Endothelial cell (in vitro differentiated cells): ENCODE data around the gene KIAA1191. TPM values are rescaled to one million over a fixed set of nuclear protein-coding genes. Genes with fewer than 3 reads are reported as not detected.
A peak's percentile ranks its signal among the peaks of the same experiment; 100 is the strongest.

Source experiments
- DNase-seq: peaks from one replicate; pipeline ENCODE4 v3.0.0; 2021; ENCODE audit warnings: low spot score
- H3K27ac Mint-ChIP-seq: one replicate; pipeline ENCODE4 v1.8.0; 2021; ENCODE audit warnings: mixed read lengths, inconsistent platforms; ENCODE audit not compliant: unreplicated experiment
- H3K27me3 Mint-ChIP-seq: one replicate; pipeline ENCODE4 v1.8.0; 2021; ENCODE audit warnings: mild to moderate bottlenecking, moderate library complexity, mixed read lengths, inconsistent platforms; ENCODE audit not compliant: unreplicated experiment
- H3K36me3 Mint-ChIP-seq: one replicate; pipeline ENCODE4 v1.8.0; 2021; ENCODE audit warnings: mild to moderate bottlenecking, low read depth, mixed read lengths, inconsistent platforms; ENCODE audit not compliant: unreplicated experiment
- H3K4me1 Mint-ChIP-seq: one replicate; pipeline ENCODE4 v1.8.0; 2021; ENCODE audit warnings: mild to moderate bottlenecking, mixed read lengths, inconsistent platforms; ENCODE audit not compliant: unreplicated experiment
- H3K4me3 Mint-ChIP-seq: one replicate; pipeline ENCODE4 v1.8.0; 2021; ENCODE audit warnings: mild to moderate bottlenecking, mixed read lengths, inconsistent platforms; ENCODE audit not compliant: unreplicated experiment
- H3K9me3 Mint-ChIP-seq: one replicate; pipeline ENCODE4 v1.8.0; 2021; ENCODE audit warnings: mixed read lengths, inconsistent platforms; ENCODE audit not compliant: unreplicated experiment
- CTCF ChIP-seq: fragments of 200-600 bp; sonication (generic); IDR thresholded peaks from one replicate; pipeline ENCODE4 v1.5.0; 2021; ENCODE audit warnings: antibody characterized with exemption; ENCODE audit not compliant: unreplicated experiment
- total RNA-seq: library from RNA; stranded (reverse); fragmentation: NEBNext Ultra II Directional; extraction: Animal tissue kit (Norgen Biotek cat#: 25700); gene quantifications from one replicate; pipeline ENCODE4 v1.2.1, GENCODE V29; 2021; ENCODE audit not compliant: unreplicated experiment

The KIAA1191 gene
- total RNA-seq, 1 donor from 2014 or later, result 122 TPM

- Mint-ChIP-seq H3K4me1 (no peaks in the 10 kb centered on the region), H3K4me3 (no peak overlapping the region), H3K36me3 (peaks cover 23% of the 10 kb centered on the region), H3K27me3 (no peaks in the 10 kb centered on the region), H3K27ac (no peak overlapping the region), H3K9me3 (no peaks in the 10 kb centered on the region)
- DNase-seq, result no peak
- TF ChIP-seq CTCF, result no peak
Measured at GRCh38 chr5:176407456-176408251, 46.1 kb upstream of the KIAA1191 start.

GRCh38 chr5:176406436-176407052 is 45.0 kb upstream of the KIAA1191 start:
- Mint-ChIP-seq H3K9me3 (no peaks in the 10 kb centered on the region), H3K4me1 (no peaks in the 10 kb centered on the region), H3K4me3 (no peak overlapping the region), H3K27ac (no peak overlapping the region), H3K27me3 (peaks cover 2% of the 10 kb centered on the region), H3K36me3 (peaks cover 21% of the 10 kb centered on the region)
- no peak for DNase-seq
- TF ChIP-seq CTCF, result no peak

- no peak for TF ChIP-seq CTCF
- Mint-ChIP-seq H3K4me1 (no peaks in the 10 kb centered on the region), H3K4me3 (no peak overlapping the region), H3K9me3 (no peaks in the 10 kb centered on the region), H3K36me3 (peaks cover 16% of the 10 kb centered on the region), H3K27me3 (peaks cover 2% of the 10 kb centered on the region), H3K27ac (no peak overlapping the region)
- peak; percentile 18 for DNase-seq
Measured at GRCh38 chr5:176405656-176406435, 44.3 kb upstream of the KIAA1191 start.

GRCh38 chr5:176401281-176402205 is 40.0 kb upstream of the KIAA1191 start:
- Mint-ChIP-seq H3K9me3 (no peaks in the 10 kb centered on the region), H3K4me1 (no peaks in the 10 kb centered on the region), H3K27me3 (peaks cover 11% of the 10 kb centered on the region), H3K36me3 (peaks cover 15% of the 10 kb centered on the region), H3K27ac (no peak overlapping the region), H3K4me3 (no peak overlapping the region)
- no peak for TF ChIP-seq CTCF
- no peak for DNase-seq
